K562 treated with DMSO at 1 percent for 48 hours (cell line): Measurements from ENCODE around the gene TLCD5. TPM values are rescaled to one million over a fixed set of nuclear protein-coding genes. Genes with fewer than 3 reads are reported as not detected.

Experiments
- total RNA-seq: library from RNA; unstranded; fragments of 300-600 nt; gene quantifications from 2 replicates; pipeline ENCODE4 v1.2.3, GENCODE V29; 2022; ENCODE audit warnings: low replicate concordance; ENCODE audit errors: extremely low read depth

The TLCD5 gene
- not detected in 2 replicates for total RNA-seq

GRCh38 chr11:120324932-120325810 is at the start of gene TLCD5:
Gene TLCD5, plus strand, starts transcription at chr11:120325299. Its CDS starts 2,143 bp downstream, at chr11:120327442.

GRCh38 chr11:120335908-120336640 is 11.0 kb downstream of the TLCD5 start, which contains the start of gene ARHGEF12:
Gene ARHGEF12, plus strand, starts transcription at chr11:120336413. Its CDS starts 831 bp downstream, at chr11:120337244.

Other genes starting within 250 kb of the TLCD5 start
- not detected in 2 replicates for gene TRIM29, start 187.2 kb upstream of the TLCD5 start, total RNA-seq
- not detected in 2 replicates for gene OAF, start 114.3 kb upstream of the TLCD5 start, total RNA-seq
- gene POU2F3, start 85.2 kb upstream of the TLCD5 start, total RNA-seq = not detected in 2 replicates
- gene ARHGEF12, start 11.1 kb downstream of the TLCD5 start, total RNA-seq = 143 TPM in 1 of 2 replicates, not detected in the other
- gene GRIK4, start 186.4 kb downstream of the TLCD5 start, total RNA-seq = not detected in 2 replicates